K562 (cell line): ENCODE measurements around the gene EBNA1BP2. TPM values are rescaled to one million over a fixed set of nuclear protein-coding genes. Genes with fewer than 3 reads are reported as not detected.

Source experiments
- SIN3A ChIP-seq, 2 experiments: fragments of 150-350 bp in 1 of 2; IDR thresholded peaks; 2 replicates each; pipeline ENCODE4 v1.6.1; 2011 to 2016; ENCODE audit warnings: borderline replicate concordance in 2 of 2, low read depth in 2 of 2, low read length in 2 of 2, mild to moderate bottlenecking in 2 of 2, moderate library complexity in 2 of 2; ENCODE audit not compliant: control insufficient read depth in 1 of 2
- polyA plus RNA-seq, 8 experiments: library from polyadenylated mRNA; depleted of rRNA in 4 of 8; stranded (reverse) in 5 of 8; unstranded in 3 of 8; fragments of >200 nt; fragmentation: Nextera tagmentation in 2 of 8; fragmentation: Illumina TruSeq in 1 of 8; extraction: Ambion mirVana in 2 of 8; extraction: Trizol in 1 of 8; gene quantifications; 2 replicates each; pipeline versions ENCODE4 v1.2.1 to v1.2.3, GENCODE V29; 2011 to 2014; ENCODE audit warnings: inconsistent platforms in 1 of 8, missing spikeins in 1 of 8
- total RNA-seq, 7 experiments: library from RNA; depleted of rRNA in 6 of 7; stranded (reverse); fragments of >200 nt in 6 of 7; fragmentation: Illumina TruSeq in 2 of 7; extraction: Trizol in 2 of 7; gene quantifications; 2 replicates each; pipeline versions ENCODE4 v1.2.1 to v1.2.3, GENCODE V29; 2011 to 2021; ENCODE audit warnings: low replicate concordance in 1 of 7
- TF ChIP-seq, protein P1 (sequence below): fragments of 450-650 bp; IDR thresholded peaks from 2 replicates; pipeline ENCODE4 v1.6.1; 2016; ENCODE audit warnings: low read depth
- TF ChIP-seq, protein P2 (sequence below): fragments of 450-650 bp; formaldehyde crosslinking; conservative IDR thresholded peaks from 2 replicates; pipeline ENCODE4 v1.4.0; 2022; ENCODE audit warnings: mild to moderate bottlenecking, missing genetic modification characterization
- TF ChIP-seq, protein P3 (sequence below), 2 experiments: fragments of 200-800 bp in 1 of 2; sonication (Bioruptor generic) in 1 of 2; sonication (generic) in 1 of 2; formaldehyde crosslinking in 1 of 2; IDR thresholded peaks in 1 of 2; conservative IDR thresholded peaks in 1 of 2; 2 replicates each; pipeline versions ENCODE4 v1.5.0 to v1.6.1; 2016 to 2020; ENCODE audit warnings: missing compliant biosample characterization in 1 of 2, missing genetic modification characterization in 1 of 2, missing genetic modification reagents in 1 of 2

EBNA1BP2 gene
- total and polyA plus RNA-seq, 9 of the 15 experiments (the other 6 are each of a cell fraction or from before 2014, with no cell fraction given): 95.2 to 349 (median 249) TPM

DNA sequence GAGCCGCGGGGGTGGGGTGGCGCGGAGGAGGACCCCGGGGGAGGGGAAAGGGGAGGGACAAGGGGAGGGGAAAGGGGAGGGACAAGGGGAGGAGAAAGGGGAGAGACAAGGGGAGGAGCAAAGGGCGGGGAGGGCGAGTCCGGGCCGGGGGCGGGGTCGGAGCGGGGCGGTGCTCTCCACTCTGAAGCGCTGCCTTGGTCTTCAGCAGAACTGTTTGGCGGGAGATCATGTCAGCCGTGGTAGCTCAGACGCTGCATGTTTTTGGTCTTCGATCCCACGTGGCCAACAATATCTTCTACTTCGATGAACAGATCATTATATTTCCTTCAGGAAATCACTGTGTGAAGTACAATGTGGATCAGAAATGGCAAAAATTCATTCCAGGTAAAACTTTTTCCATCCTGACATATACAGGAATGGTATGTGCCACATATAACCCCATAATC lies 460 bp upstream of the EBNA1BP2 start (continued):
- TF ChIP-seq, protein P1, sequence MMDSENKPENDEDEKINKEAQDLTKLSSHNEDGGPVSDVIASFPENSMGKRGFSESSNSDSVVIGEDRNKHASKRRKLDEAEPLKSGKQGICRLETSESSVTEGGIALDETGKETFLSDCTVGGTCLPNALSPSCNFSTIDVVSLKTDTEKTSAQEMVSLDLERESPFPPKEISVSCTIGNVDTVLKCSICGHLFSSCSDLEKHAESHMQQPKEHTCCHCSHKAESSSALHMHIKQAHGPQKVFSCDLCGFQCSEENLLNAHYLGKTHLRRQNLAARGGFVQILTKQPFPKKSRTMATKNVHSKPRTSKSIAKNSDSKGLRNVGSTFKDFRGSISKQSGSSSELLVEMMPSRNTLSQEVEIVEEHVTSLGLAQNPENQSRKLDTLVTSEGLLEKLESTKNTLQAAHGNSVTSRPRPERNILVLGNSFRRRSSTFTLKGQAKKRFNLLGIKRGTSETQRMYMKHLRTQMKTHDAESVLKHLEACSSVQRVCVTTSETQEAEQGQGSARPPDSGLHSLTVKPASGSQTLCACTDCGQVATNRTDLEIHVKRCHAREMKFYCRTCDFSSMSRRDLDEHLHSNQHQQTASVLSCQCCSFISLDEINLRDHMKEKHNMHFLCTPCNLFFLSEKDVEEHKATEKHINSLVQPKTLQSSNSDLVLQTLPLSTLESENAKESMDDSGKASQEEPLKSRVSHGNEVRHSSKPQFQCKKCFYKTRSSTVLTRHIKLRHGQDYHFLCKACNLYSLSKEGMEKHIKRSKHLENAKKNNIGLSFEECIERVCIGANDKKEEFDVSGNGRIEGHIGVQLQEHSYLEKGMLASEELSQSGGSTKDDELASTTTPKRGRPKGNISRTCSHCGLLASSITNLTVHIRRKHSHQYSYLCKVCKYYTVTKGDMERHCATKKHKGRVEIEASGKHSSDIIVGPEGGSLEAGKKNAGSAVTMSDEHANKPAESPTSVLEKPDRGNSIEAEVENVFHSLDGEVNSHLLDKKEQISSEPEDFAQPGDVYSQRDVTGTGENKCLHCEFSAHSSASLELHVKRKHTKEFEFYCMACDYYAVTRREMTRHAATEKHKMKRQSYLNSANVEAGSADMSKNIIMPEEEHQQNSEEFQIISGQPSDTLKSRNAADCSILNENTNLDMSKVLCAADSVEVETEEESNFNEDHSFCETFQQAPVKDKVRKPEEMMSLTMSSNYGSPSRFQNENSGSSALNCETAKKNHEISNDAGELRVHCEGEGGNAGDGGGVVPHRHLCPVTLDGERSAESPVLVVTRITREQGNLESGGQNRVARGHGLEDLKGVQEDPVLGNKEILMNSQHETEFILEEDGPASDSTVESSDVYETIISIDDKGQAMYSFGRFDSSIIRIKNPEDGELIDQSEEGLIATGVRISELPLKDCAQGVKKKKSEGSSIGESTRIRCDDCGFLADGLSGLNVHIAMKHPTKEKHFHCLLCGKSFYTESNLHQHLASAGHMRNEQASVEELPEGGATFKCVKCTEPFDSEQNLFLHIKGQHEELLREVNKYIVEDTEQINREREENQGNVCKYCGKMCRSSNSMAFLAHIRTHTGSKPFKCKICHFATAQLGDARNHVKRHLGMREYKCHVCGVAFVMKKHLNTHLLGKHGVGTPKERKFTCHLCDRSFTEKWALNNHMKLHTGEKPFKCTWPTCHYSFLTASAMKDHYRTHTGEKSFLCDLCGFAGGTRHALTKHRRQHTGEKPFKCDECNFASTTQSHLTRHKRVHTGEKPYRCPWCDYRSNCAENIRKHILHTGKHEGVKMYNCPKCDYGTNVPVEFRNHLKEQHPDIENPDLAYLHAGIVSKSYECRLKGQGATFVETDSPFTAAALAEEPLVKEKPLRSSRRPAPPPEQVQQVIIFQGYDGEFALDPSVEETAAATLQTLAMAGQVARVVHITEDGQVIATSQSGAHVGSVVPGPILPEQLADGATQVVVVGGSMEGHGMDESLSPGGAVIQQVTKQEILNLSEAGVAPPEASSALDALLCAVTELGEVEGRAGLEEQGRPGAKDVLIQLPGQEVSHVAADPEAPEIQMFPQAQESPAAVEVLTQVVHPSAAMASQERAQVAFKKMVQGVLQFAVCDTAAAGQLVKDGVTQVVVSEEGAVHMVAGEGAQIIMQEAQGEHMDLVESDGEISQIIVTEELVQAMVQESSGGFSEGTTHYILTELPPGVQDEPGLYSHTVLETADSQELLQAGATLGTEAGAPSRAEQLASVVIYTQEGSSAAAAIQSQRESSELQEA: no peak
- TF ChIP-seq, protein P2, sequence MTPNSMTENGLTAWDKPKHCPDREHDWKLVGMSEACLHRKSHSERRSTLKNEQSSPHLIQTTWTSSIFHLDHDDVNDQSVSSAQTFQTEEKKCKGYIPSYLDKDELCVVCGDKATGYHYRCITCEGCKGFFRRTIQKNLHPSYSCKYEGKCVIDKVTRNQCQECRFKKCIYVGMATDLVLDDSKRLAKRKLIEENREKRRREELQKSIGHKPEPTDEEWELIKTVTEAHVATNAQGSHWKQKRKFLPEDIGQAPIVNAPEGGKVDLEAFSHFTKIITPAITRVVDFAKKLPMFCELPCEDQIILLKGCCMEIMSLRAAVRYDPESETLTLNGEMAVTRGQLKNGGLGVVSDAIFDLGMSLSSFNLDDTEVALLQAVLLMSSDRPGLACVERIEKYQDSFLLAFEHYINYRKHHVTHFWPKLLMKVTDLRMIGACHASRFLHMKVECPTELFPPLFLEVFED (CRISPR knock-in tag): no peak
- TF ChIP-seq, protein P3, sequence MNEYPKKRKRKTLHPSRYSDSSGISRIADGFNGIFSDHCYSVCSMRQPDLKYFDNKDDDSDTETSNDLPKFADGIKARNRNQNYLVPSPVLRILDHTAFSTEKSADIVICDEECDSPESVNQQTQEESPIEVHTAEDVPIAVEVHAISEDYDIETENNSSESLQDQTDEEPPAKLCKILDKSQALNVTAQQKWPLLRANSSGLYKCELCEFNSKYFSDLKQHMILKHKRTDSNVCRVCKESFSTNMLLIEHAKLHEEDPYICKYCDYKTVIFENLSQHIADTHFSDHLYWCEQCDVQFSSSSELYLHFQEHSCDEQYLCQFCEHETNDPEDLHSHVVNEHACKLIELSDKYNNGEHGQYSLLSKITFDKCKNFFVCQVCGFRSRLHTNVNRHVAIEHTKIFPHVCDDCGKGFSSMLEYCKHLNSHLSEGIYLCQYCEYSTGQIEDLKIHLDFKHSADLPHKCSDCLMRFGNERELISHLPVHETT (CRISPR knock-in tag; conservative IDR thresholded peaks at IDR 0.05 in 1 of 2, IDR thresholded peaks at IDR 0.05 in 1 of 2): peak in 1 of 2 experiments; percentile 57; a peak in 2 of 4 replicates
- TF ChIP-seq SIN3A (IDR thresholded peaks at IDR 0.05; ENCODE audit: borderline replicate concordance in 2 of 2, control insufficient read depth in 1 of 2, low read depth in 2 of 2, low read length in 2 of 2): 0 out of 4 replicates have a peak, but pooled peaks of 1 of the 2 experiments have one; percentile 62
